WTC11 (cell line): ENCODE data around the gene PDE6B. TPM values are rescaled to one million over a fixed set of nuclear protein-coding genes. Genes with fewer than 3 reads are reported as not detected.

ENCODE experiments used
- ATAC-seq: fragments of 200-7000 bp; cut with Tn5 transposase; 2 replicates; pipeline ENCODE4 v1.10.0; 2021; ENCODE audit warnings: mild to moderate bottlenecking, moderate library complexity
- CTCF ChIA-PET: fragments of 300-600 bp; sonication (Branson Sonifier 250); formaldehyde crosslinking; loops from one replicate; lab custom pipeline; 2021; ENCODE audit warnings: antibody characterized with exemption; lab: Charles Lee
- POLR2A ChIA-PET: fragments of 350-600 bp; sonication (Branson Sonifier 250); formaldehyde crosslinking; loops from one replicate; lab custom pipeline; 2021; ENCODE audit warnings: antibody characterized with exemption; lab: Charles Lee
- DNase-seq: peaks from one replicate; pipeline ENCODE4 v3.0.0; 2021; ENCODE audit warnings: low spot score
- H3K27ac Mint-ChIP-seq: 2 replicates; pipeline ENCODE4 v1.8.0; 2021; ENCODE audit warnings: mixed read lengths
- H3K27me3 Mint-ChIP-seq: 2 replicates; pipeline ENCODE4 v1.8.0; 2021; ENCODE audit warnings: low read depth, mild to moderate bottlenecking, moderate library complexity, mixed read lengths
- H3K36me3 Mint-ChIP-seq: 2 replicates; pipeline ENCODE4 v1.8.0; 2021; ENCODE audit warnings: mixed read lengths
- H3K4me1 Mint-ChIP-seq: 2 replicates; pipeline ENCODE4 v1.8.0; 2022; ENCODE audit warnings: mixed read lengths
- H3K4me3 Mint-ChIP-seq: 2 replicates; pipeline ENCODE4 v1.8.0; 2021; ENCODE audit warnings: mild to moderate bottlenecking, moderate library complexity, mixed read lengths
- H3K9me3 Mint-ChIP-seq: 2 replicates; pipeline ENCODE4 v1.8.0; 2021; ENCODE audit warnings: mixed read lengths
- GABPB1 ChIP-seq: sonication (generic); formaldehyde crosslinking; IDR thresholded peaks from 2 replicates; pipeline ENCODE4 v1.8.1; 2023; ENCODE audit warnings: mild to moderate bottlenecking, missing genetic modification reagents
- KAT7 ChIP-seq: sonication (generic); formaldehyde crosslinking; IDR thresholded peaks from 2 replicates; pipeline ENCODE4 v1.8.1; 2023; ENCODE audit warnings: missing genetic modification reagents, mild to moderate bottlenecking, borderline replicate concordance
- ZNF121 ChIP-seq: sonication (generic); formaldehyde crosslinking; IDR thresholded peaks from 2 replicates; pipeline ENCODE4 v1.8.0; 2023; ENCODE audit warnings: missing genetic modification reagents
- ZNF219 ChIP-seq: sonication (generic); formaldehyde crosslinking; IDR thresholded peaks from 2 replicates; pipeline ENCODE4 v1.8.0; 2023; ENCODE audit warnings: missing genetic modification reagents, mild to moderate bottlenecking, borderline replicate concordance
- total RNA-seq: library from RNA; stranded (reverse); gene quantifications from 3 replicates; pipeline ENCODE4 v1.2.3, GENCODE V29; 2021
- TF ChIP-seq, protein P1 (sequence below): sonication (generic); formaldehyde crosslinking; IDR thresholded peaks from 2 replicates; pipeline ENCODE4 v1.8.0; 2023; ENCODE audit warnings: missing genetic modification reagents, mild to moderate bottlenecking, borderline replicate concordance
- TF ChIP-seq, protein P2 (sequence below): fragments of 200-600 bp; IDR thresholded peaks from 2 replicates; pipeline ENCODE4 v1.8.0; 2022; ENCODE audit warnings: antibody characterized with exemption
- TF ChIP-seq, protein P3 (sequence below): sonication (generic); formaldehyde crosslinking; IDR thresholded peaks from 2 replicates; pipeline ENCODE4 v1.8.1; 2023; ENCODE audit warnings: mild to moderate bottlenecking, missing genetic modification reagents, moderate library complexity
- TF ChIP-seq, protein P4 (sequence below): sonication (generic); formaldehyde crosslinking; IDR thresholded peaks from 2 replicates; pipeline ENCODE4 v1.8.0; 2022; ENCODE audit warnings: missing genetic modification reagents
- TF ChIP-seq, protein P5 (sequence below): sonication (generic); formaldehyde crosslinking; IDR thresholded peaks from 2 replicates; pipeline ENCODE4 v1.8.0; 2023; ENCODE audit warnings: missing genetic modification reagents

The PDE6B gene
- total RNA-seq, 1 experiment from 2014 or later, result 7.1 TPM

DNA sequence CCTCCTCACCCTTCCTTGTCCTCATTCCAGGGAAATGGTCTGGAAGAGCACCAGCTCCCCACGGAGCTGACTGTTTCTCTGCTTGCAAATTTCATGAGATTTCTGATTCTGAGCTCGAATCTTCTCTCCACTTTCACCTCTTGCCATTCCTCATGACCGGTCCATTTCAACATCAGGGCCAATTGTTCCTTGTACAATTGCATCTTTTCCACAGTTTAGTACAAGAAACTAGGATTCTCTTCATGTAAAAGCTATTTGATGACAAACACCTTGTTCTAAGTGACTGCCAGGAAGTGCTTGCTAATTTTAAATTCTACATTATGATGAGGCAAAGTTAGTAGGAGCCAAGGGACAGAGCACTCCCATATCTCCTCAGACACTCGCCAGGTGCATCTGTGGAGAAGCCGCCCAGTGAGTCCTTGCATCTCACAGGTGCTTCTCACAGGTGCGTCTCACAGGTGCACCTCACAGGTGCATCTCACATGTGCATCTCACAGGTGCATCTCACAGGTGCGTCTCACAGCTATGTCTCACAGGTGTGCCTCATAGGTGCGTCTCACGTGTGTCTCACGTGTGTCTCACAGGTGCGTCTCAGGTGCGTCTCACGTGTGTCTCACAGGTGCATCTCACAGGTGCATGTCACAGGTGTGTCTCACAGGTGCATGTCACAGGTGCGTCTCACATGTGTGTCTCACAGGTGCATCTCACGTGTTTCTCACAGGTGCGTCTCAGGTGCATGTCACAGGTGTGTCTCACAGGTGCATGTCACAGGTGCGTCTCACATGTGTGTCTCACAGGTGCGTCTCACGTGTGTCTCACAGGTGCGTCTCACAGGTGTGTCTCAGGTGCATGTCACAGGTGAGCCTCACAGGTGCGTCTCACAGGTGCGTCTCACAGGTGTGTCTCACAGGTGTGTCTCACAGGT, 3.0 kb upstream of the PDE6B start:
- no peaks in the 10 kb centered on the region for H3K36me3 Mint-ChIP-seq
- H3K27me3 Mint-ChIP-seq, result peaks cover 7% of the 10 kb centered on the region; the same call in 1 of the 2 replicates
- CTCF ChIA-PET, result interaction anchor here (1.2 to 1.4 kb wide), 2 partner anchors 19 to 42 kb away, joined by 3 to 5 read pairs; no protein-coding TSS in a partner anchor
- H3K27ac Mint-ChIP-seq, result peak overlapping the region; percentile 51; the same call in 1 of the 2 replicates
- POLR2A ChIA-PET, result interaction anchor here (0.9 kb wide), 1 partner anchor 42 kb away, joined by 3 read pairs; no protein-coding TSS in a partner anchor
- ATAC-seq (no peak), DNase-seq (no peak)
- TF ChIP-seq, protein P1, sequence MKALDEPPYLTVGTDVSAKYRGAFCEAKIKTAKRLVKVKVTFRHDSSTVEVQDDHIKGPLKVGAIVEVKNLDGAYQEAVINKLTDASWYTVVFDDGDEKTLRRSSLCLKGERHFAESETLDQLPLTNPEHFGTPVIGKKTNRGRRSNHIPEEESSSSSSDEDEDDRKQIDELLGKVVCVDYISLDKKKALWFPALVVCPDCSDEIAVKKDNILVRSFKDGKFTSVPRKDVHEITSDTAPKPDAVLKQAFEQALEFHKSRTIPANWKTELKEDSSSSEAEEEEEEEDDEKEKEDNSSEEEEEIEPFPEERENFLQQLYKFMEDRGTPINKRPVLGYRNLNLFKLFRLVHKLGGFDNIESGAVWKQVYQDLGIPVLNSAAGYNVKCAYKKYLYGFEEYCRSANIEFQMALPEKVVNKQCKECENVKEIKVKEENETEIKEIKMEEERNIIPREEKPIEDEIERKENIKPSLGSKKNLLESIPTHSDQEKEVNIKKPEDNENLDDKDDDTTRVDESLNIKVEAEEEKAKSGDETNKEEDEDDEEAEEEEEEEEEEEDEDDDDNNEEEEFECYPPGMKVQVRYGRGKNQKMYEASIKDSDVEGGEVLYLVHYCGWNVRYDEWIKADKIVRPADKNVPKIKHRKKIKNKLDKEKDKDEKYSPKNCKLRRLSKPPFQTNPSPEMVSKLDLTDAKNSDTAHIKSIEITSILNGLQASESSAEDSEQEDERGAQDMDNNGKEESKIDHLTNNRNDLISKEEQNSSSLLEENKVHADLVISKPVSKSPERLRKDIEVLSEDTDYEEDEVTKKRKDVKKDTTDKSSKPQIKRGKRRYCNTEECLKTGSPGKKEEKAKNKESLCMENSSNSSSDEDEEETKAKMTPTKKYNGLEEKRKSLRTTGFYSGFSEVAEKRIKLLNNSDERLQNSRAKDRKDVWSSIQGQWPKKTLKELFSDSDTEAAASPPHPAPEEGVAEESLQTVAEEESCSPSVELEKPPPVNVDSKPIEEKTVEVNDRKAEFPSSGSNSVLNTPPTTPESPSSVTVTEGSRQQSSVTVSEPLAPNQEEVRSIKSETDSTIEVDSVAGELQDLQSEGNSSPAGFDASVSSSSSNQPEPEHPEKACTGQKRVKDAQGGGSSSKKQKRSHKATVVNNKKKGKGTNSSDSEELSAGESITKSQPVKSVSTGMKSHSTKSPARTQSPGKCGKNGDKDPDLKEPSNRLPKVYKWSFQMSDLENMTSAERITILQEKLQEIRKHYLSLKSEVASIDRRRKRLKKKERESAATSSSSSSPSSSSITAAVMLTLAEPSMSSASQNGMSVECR (CRISPR knock-in tag), result no peak
- TF ChIP-seq GABPB1, result no peak
- no peak for TF ChIP-seq ZNF219 (CRISPR knock-in tag)
- TF ChIP-seq, protein P2, sequence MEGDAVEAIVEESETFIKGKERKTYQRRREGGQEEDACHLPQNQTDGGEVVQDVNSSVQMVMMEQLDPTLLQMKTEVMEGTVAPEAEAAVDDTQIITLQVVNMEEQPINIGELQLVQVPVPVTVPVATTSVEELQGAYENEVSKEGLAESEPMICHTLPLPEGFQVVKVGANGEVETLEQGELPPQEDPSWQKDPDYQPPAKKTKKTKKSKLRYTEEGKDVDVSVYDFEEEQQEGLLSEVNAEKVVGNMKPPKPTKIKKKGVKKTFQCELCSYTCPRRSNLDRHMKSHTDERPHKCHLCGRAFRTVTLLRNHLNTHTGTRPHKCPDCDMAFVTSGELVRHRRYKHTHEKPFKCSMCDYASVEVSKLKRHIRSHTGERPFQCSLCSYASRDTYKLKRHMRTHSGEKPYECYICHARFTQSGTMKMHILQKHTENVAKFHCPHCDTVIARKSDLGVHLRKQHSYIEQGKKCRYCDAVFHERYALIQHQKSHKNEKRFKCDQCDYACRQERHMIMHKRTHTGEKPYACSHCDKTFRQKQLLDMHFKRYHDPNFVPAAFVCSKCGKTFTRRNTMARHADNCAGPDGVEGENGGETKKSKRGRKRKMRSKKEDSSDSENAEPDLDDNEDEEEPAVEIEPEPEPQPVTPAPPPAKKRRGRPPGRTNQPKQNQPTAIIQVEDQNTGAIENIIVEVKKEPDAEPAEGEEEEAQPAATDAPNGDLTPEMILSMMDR, result no peak
- TF ChIP-seq, protein P3, sequence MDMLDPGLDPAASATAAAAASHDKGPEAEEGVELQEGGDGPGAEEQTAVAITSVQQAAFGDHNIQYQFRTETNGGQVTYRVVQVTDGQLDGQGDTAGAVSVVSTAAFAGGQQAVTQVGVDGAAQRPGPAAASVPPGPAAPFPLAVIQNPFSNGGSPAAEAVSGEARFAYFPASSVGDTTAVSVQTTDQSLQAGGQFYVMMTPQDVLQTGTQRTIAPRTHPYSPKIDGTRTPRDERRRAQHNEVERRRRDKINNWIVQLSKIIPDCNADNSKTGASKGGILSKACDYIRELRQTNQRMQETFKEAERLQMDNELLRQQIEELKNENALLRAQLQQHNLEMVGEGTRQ (CRISPR knock-in tag), result no peak
- TF ChIP-seq KAT7 (CRISPR knock-in tag), result no peak
- TF ChIP-seq, protein P4, sequence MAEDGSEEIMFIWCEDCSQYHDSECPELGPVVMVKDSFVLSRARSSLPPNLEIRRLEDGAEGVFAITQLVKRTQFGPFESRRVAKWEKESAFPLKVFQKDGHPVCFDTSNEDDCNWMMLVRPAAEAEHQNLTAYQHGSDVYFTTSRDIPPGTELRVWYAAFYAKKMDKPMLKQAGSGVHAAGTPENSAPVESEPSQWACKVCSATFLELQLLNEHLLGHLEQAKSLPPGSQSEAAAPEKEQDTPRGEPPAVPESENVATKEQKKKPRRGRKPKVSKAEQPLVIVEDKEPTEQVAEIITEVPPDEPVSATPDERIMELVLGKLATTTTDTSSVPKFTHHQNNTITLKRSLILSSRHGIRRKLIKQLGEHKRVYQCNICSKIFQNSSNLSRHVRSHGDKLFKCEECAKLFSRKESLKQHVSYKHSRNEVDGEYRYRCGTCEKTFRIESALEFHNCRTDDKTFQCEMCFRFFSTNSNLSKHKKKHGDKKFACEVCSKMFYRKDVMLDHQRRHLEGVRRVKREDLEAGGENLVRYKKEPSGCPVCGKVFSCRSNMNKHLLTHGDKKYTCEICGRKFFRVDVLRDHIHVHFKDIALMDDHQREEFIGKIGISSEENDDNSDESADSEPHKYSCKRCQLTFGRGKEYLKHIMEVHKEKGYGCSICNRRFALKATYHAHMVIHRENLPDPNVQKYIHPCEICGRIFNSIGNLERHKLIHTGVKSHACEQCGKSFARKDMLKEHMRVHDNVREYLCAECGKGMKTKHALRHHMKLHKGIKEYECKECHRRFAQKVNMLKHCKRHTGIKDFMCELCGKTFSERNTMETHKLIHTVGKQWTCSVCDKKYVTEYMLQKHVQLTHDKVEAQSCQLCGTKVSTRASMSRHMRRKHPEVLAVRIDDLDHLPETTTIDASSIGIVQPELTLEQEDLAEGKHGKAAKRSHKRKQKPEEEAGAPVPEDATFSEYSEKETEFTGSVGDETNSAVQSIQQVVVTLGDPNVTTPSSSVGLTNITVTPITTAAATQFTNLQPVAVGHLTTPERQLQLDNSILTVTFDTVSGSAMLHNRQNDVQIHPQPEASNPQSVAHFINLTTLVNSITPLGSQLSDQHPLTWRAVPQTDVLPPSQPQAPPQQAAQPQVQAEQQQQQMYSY (CRISPR knock-in tag), result no peak
- TF ChIP-seq, protein P5, sequence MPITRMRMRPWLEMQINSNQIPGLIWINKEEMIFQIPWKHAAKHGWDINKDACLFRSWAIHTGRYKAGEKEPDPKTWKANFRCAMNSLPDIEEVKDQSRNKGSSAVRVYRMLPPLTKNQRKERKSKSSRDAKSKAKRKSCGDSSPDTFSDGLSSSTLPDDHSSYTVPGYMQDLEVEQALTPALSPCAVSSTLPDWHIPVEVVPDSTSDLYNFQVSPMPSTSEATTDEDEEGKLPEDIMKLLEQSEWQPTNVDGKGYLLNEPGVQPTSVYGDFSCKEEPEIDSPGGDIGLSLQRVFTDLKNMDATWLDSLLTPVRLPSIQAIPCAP (CRISPR knock-in tag), result no peak
- TF ChIP-seq ZNF121, result no peak
- TF ChIP-seq, all 79 proteins: peak for 0
- no peaks in the 10 kb centered on the region for H3K9me3 Mint-ChIP-seq
- no peak overlapping the region for H3K4me3 Mint-ChIP-seq
- peaks cover 10% of the 10 kb centered on the region for H3K4me1 Mint-ChIP-seq
